MCF 10A (cell line): ENCODE data around the gene OPN1SW. TPM values are rescaled to one million over a fixed set of nuclear protein-coding genes. Genes with fewer than 3 reads are reported as not detected.

ENCODE experiments used
- BruUV-seq: library from RNA; stranded (reverse); fragments of 400-500 nt; replicated peaks from 2 replicates; lab custom pipeline; 2021; lab: Mats Ljungman, UMichigan
- CTCF ChIA-PET: fragments of 300-600 bp; sonication (Branson Sonifier 250); formaldehyde crosslinking; extraction: SDS; loops from one replicate; lab custom pipeline; 2021; ENCODE audit warnings: antibody characterized with exemption, inconsistent platforms; lab: Yijun Ruan, JAX
- POLR2A ChIA-PET: fragments of 300-600, 350-650 bp; sonication (Branson Sonifier 250); formaldehyde crosslinking; extraction: SDS; loops from one replicate; lab custom pipeline; 2020; ENCODE audit warnings: antibody characterized with exemption, inconsistent platforms; lab: Yijun Ruan, JAX
- DNase-seq: peaks from one replicate; pipeline ENCODE4 v3.0.0-alpha.2; 2018; ENCODE audit not compliant: unreplicated experiment
- H3K27ac Mint-ChIP-seq: one replicate; pipeline ENCODE4 v1.8.0; 2022; ENCODE audit warnings: mild to moderate bottlenecking, low read depth, mixed read lengths; ENCODE audit not compliant: unreplicated experiment
- H3K27me3 Mint-ChIP-seq: one replicate; pipeline ENCODE4 v1.8.0; 2022; ENCODE audit warnings: mixed read lengths; ENCODE audit not compliant: insufficient read depth, unreplicated experiment
- H3K36me3 Mint-ChIP-seq: one replicate; pipeline ENCODE4 v1.8.0; 2022; ENCODE audit warnings: mild to moderate bottlenecking, moderate library complexity, mixed read lengths; ENCODE audit not compliant: insufficient read depth, unreplicated experiment
- H3K4me1 Mint-ChIP-seq: one replicate; pipeline ENCODE4 v1.8.0; 2022; ENCODE audit warnings: mixed read lengths; ENCODE audit not compliant: insufficient read depth, unreplicated experiment
- H3K4me3 Mint-ChIP-seq: one replicate; pipeline ENCODE4 v1.8.0; 2022; ENCODE audit warnings: mild to moderate bottlenecking, moderate library complexity, mixed read lengths; ENCODE audit not compliant: unreplicated experiment
- H3K9me3 Mint-ChIP-seq: one replicate; pipeline ENCODE4 v1.8.0; 2022; ENCODE audit warnings: mixed read lengths; ENCODE audit not compliant: unreplicated experiment
- CTCF ChIP-seq: fragments of 200-600 bp; IDR thresholded peaks from one replicate; pipeline ENCODE4 v1.8.0; 2022; ENCODE audit warnings: antibody characterized with exemption, mild to moderate bottlenecking; ENCODE audit not compliant: unreplicated experiment
- intact Hi-C: fragments of 100-400 bp; cut with micrococcal nuclease; formaldehyde crosslinking; loops from 2 replicates; pipeline ENCODE4 v1.14.1; 2022
- total RNA-seq: library from RNA; stranded (reverse); gene quantifications from 2 replicates; pipeline ENCODE4 v1.2.3, GENCODE V29; 2022

OPN1SW gene
- total RNA-seq, 1 experiment from 2014 or later = not detected

- Mint-ChIP-seq H3K27ac (no peak overlapping the region), H3K27me3 (peaks cover 10% of the 10 kb centered on the region), H3K36me3 (no peaks in the 10 kb centered on the region), H3K9me3 (no peaks in the 10 kb centered on the region), H3K4me3 (no peak overlapping the region), H3K4me1 (no peaks in the 10 kb centered on the region)
- CTCF ChIA-PET = no interaction called here
- POLR2A ChIA-PET = interaction anchor here (1.2 kb wide), 1 partner anchor 69 kb away, joined by 3 read pairs; the partner anchor contains the start of gene ATP6V1F
- no peak for TF ChIP-seq CTCF
- no peak for DNase-seq
- BruUV-seq = no TSS peak
- intact Hi-C loops = no loop called here
These were observed 18.8 kb upstream of the OPN1SW start for GRCh38 chr7:128794436-128794835.

- BruUV-seq = no TSS peak
- no peak for DNase-seq
- no peaks in the 10 kb centered on the region for H3K4me1 Mint-ChIP-seq
- no peaks in the 10 kb centered on the region for H3K36me3 Mint-ChIP-seq
- no peak for TF ChIP-seq CTCF
- no peak overlapping the region for H3K27ac Mint-ChIP-seq
- no peak overlapping the region for H3K4me3 Mint-ChIP-seq
- intact Hi-C loops = no loop called here
- no peaks in the 10 kb centered on the region for H3K9me3 Mint-ChIP-seq
- CTCF ChIA-PET = no interaction called here
- POLR2A ChIA-PET = no interaction called here
- H3K27me3 Mint-ChIP-seq = peaks cover 14% of the 10 kb centered on the region
These were observed 18.4 kb upstream of the OPN1SW start for GRCh38 chr7:128794020-128794419.

- no peak overlapping the region for H3K4me3 Mint-ChIP-seq
- DNase-seq = no peak
- no peaks in the 10 kb centered on the region for H3K9me3 Mint-ChIP-seq
- CTCF ChIA-PET = no interaction called here
- peaks cover 23% of the 10 kb centered on the region for H3K27me3 Mint-ChIP-seq
- no peaks in the 10 kb centered on the region for H3K36me3 Mint-ChIP-seq
- H3K27ac Mint-ChIP-seq = no peak overlapping the region
- intact Hi-C loops = no loop called here
- POLR2A ChIA-PET = no interaction called here
- no peaks in the 10 kb centered on the region for H3K4me1 Mint-ChIP-seq
- TF ChIP-seq CTCF = no peak
- BruUV-seq = no TSS peak
These were observed 17.6 kb upstream of the OPN1SW start for GRCh38 chr7:128793181-128793547.

- TF ChIP-seq CTCF = no peak
- H3K27ac Mint-ChIP-seq = no peak overlapping the region
- no TSS peak for BruUV-seq
- intact Hi-C loops = no loop called here
- CTCF ChIA-PET = no interaction called here
- H3K27me3 Mint-ChIP-seq = peaks cover 28% of the 10 kb centered on the region
- POLR2A ChIA-PET = no interaction called here
- no peak for DNase-seq
- H3K9me3 Mint-ChIP-seq = no peaks in the 10 kb centered on the region
- H3K36me3 Mint-ChIP-seq = no peaks in the 10 kb centered on the region
- no peaks in the 10 kb centered on the region for H3K4me1 Mint-ChIP-seq
- H3K4me3 Mint-ChIP-seq = peak overlapping the region; percentile 75
These were observed 17.0 kb upstream of the OPN1SW start for GRCh38 chr7:128792471-128793180.
